Activated T-cell treated with anti-CD3 and anti-CD28 coated beads, Interleukin-2, amount 50 U/mL, for 4 hours (primary cell): ENCODE results near the gene ABCD3. TPM values are rescaled to one million over a fixed set of nuclear protein-coding genes. Genes with fewer than 3 reads are reported as not detected.
"Not testable (repeated sequence)": the region's sequence is repeated elsewhere in the genome, so short reads cannot be mapped to it uniquely, and the experiment has no call there.

ENCODE experiments used
- ATAC-seq, 2 donors: fragments of 200-7000 bp; cut with Tn5 transposase; one replicate each; pipeline ENCODE4 v1.10.0; 2021
- DNase-seq: peaks from one replicate; pipeline ENCODE4 v3.0.0-alpha.2; 2020
- H3K27me3 Mint-ChIP-seq: one replicate; pipeline ENCODE4 v1.8.0; 2021; ENCODE audit warnings: low read depth, mixed read lengths
- H3K36me3 Mint-ChIP-seq: one replicate; pipeline ENCODE4 v1.8.0; 2022; ENCODE audit warnings: mixed read lengths; ENCODE audit not compliant: insufficient read depth
- H3K4me1 Mint-ChIP-seq: one replicate; pipeline ENCODE4 v1.8.0; 2021; ENCODE audit warnings: low read depth, mixed read lengths
- H3K4me3 Mint-ChIP-seq: one replicate; pipeline ENCODE4 v1.8.0; 2021; ENCODE audit warnings: mild to moderate bottlenecking, moderate library complexity, mixed read lengths
- H3K9me3 Mint-ChIP-seq: one replicate; pipeline ENCODE4 v1.8.0; 2021; ENCODE audit warnings: mixed read lengths
- total RNA-seq, 3 donors: library from RNA; stranded (reverse); gene quantifications; one replicate each; pipeline ENCODE4 v1.2.1, GENCODE V29; 2021

The ABCD3 gene
- total RNA-seq, result 100 to 1,000 TPM in 1 of 3 donors, 10 to 100 TPM in 2; 43.9 to 127 (median 72.6) TPM

GRCh38 chr1:94417978-94418663 lies at the start of gene ABCD3:
Gene ABCD3 (plus strand): TSS chr1:94418389. CDS start chr1:94418479, 90 bp downstream.
- DNase-seq, result peak; percentile 96
- peak; percentile 91 to 93 for ATAC-seq
- Mint-ChIP-seq H3K4me3 (no peak within 1 kb of the TSS), H3K36me3 (no peaks in the 10 kb centered on the region), H3K9me3 (no peaks in the 10 kb centered on the region), H3K27me3 (peaks cover 5% of the 10 kb centered on the region), H3K4me1 (peaks cover 37% of the 10 kb centered on the region)

GRCh38 chr1:94372771-94373170 lies 45.4 kb upstream of the ABCD3 start:
- H3K4me1 Mint-ChIP-seq, H3K36me3 Mint-ChIP-seq, DNase-seq, H3K9me3 Mint-ChIP-seq, H3K4me3 Mint-ChIP-seq, ATAC-seq: not testable (repeated sequence)
- peaks cover 19% of the 10 kb centered on the region for H3K27me3 Mint-ChIP-seq

GRCh38 chr1:94373311-94373710 lies 44.9 kb upstream of the ABCD3 start:
- not testable (repeated sequence) for H3K36me3 Mint-ChIP-seq, H3K4me1 Mint-ChIP-seq, H3K4me3 Mint-ChIP-seq, ATAC-seq, H3K9me3 Mint-ChIP-seq, DNase-seq
- H3K27me3 Mint-ChIP-seq, result peaks cover 19% of the 10 kb centered on the region

- not testable (repeated sequence) for H3K9me3 Mint-ChIP-seq, ATAC-seq, H3K4me1 Mint-ChIP-seq, H3K4me3 Mint-ChIP-seq, H3K36me3 Mint-ChIP-seq, DNase-seq
- peaks cover 17% of the 10 kb centered on the region for H3K27me3 Mint-ChIP-seq
These were observed 42.5 kb upstream of the ABCD3 start for GRCh38 chr1:94375666-94376065.

GRCh38 chr1:94378493-94378892 lies 39.7 kb upstream of the ABCD3 start:
- not testable (repeated sequence) for H3K9me3 Mint-ChIP-seq, H3K27me3 Mint-ChIP-seq, H3K4me1 Mint-ChIP-seq, DNase-seq, H3K4me3 Mint-ChIP-seq, ATAC-seq, H3K36me3 Mint-ChIP-seq

GRCh38 chr1:94379615-94380014 lies 38.6 kb upstream of the ABCD3 start:
- Mint-ChIP-seq H3K4me3 (no peak overlapping the region), H3K36me3 (no peaks in the 10 kb centered on the region), H3K27me3 (peaks cover 9% of the 10 kb centered on the region), H3K4me1 (peaks cover 11% of the 10 kb centered on the region), H3K9me3 (no peaks in the 10 kb centered on the region)
- no peak for ATAC-seq
- no peak for DNase-seq

- H3K27me3 Mint-ChIP-seq, result peaks cover 6% of the 10 kb centered on the region
- no peaks in the 10 kb centered on the region for H3K9me3 Mint-ChIP-seq
- ATAC-seq, result no peak
- H3K4me3 Mint-ChIP-seq, result no peak overlapping the region
- DNase-seq, result no peak
- peaks cover 22% of the 10 kb centered on the region for H3K4me1 Mint-ChIP-seq
- H3K36me3 Mint-ChIP-seq, result no peaks in the 10 kb centered on the region
These were observed 36.0 kb upstream of the ABCD3 start for GRCh38 chr1:94382201-94382600.

- ATAC-seq, result peak; percentile 73 to 80
- Mint-ChIP-seq H3K4me1 (peaks cover 22% of the 10 kb centered on the region), H3K4me3 (no peak overlapping the region)
These were observed 34.2 kb upstream of the ABCD3 start for GRCh38 chr1:94383966-94384408.

GRCh38 chr1:94384485-94385265 lies 33.5 kb upstream of the ABCD3 start:
- peak; percentile 12 to 16 for ATAC-seq

More at GRCh38 chr1:94383966-94384408, 34.2 kb upstream of the ABCD3 start:
- peaks cover 4% of the 10 kb centered on the region for H3K27me3 Mint-ChIP-seq
- DNase-seq, result no peak
- H3K9me3 Mint-ChIP-seq, result peaks cover 2% of the 10 kb centered on the region
- H3K36me3 Mint-ChIP-seq, result no peaks in the 10 kb centered on the region

GRCh38 chr1:94385308-94385929 lies 32.8 kb upstream of the ABCD3 start:
- Mint-ChIP-seq H3K4me3 (peak overlapping the region; percentile 27), H3K27me3 (no peaks in the 10 kb centered on the region), H3K9me3 (peaks cover 9% of the 10 kb centered on the region), H3K36me3 (no peaks in the 10 kb centered on the region), H3K4me1 (peaks cover 22% of the 10 kb centered on the region)
- DNase-seq (no peak), ATAC-seq (peak; percentile 47 to 66)

More at GRCh38 chr1:94384485-94385265, 33.5 kb upstream of the ABCD3 start:
- H3K4me1 Mint-ChIP-seq, result peaks cover 22% of the 10 kb centered on the region
- H3K36me3 Mint-ChIP-seq, result no peaks in the 10 kb centered on the region
- H3K27me3 Mint-ChIP-seq, result no peaks in the 10 kb centered on the region
- H3K4me3 Mint-ChIP-seq, result peak overlapping the region; percentile 27
- DNase-seq, result no peak
- peaks cover 6% of the 10 kb centered on the region for H3K9me3 Mint-ChIP-seq

- Mint-ChIP-seq H3K9me3 (peaks cover 9% of the 10 kb centered on the region), H3K36me3 (no peaks in the 10 kb centered on the region), H3K4me3 (no peak overlapping the region), H3K4me1 (peaks cover 14% of the 10 kb centered on the region), H3K27me3 (peaks cover 13% of the 10 kb centered on the region)
- ATAC-seq (no peak), DNase-seq (no peak)
These were observed 28.9 kb upstream of the ABCD3 start for GRCh38 chr1:94389298-94389697.

GRCh38 chr1:94394247-94394646 lies 23.9 kb upstream of the ABCD3 start:
- DNase-seq, result no peak
- Mint-ChIP-seq H3K36me3 (no peaks in the 10 kb centered on the region), H3K4me3 (no peak overlapping the region), H3K27me3 (peaks cover 14% of the 10 kb centered on the region), H3K9me3 (peaks cover 6% of the 10 kb centered on the region), H3K4me1 (no peaks in the 10 kb centered on the region)
- ATAC-seq, result no peak

- no peak overlapping the region for H3K4me3 Mint-ChIP-seq
- DNase-seq (no peak), ATAC-seq (no peak)
- H3K36me3 Mint-ChIP-seq, result no peaks in the 10 kb centered on the region
- H3K9me3 Mint-ChIP-seq, result no peaks in the 10 kb centered on the region
- H3K4me1 Mint-ChIP-seq, result no peaks in the 10 kb centered on the region
- H3K27me3 Mint-ChIP-seq, result peaks cover 14% of the 10 kb centered on the region
These were observed 23.0 kb upstream of the ABCD3 start for GRCh38 chr1:94395231-94395630.

- H3K9me3 Mint-ChIP-seq, result no peaks in the 10 kb centered on the region
- H3K36me3 Mint-ChIP-seq, result no peaks in the 10 kb centered on the region
- DNase-seq, result no peak
- no peak overlapping the region for H3K4me3 Mint-ChIP-seq
- ATAC-seq, result no peak
- peaks cover 14% of the 10 kb centered on the region for H3K27me3 Mint-ChIP-seq
- no peaks in the 10 kb centered on the region for H3K4me1 Mint-ChIP-seq
These were observed 22.4 kb upstream of the ABCD3 start for GRCh38 chr1:94395748-94396309.
